ENCODE data around the gene ZBED4. TPM values are rescaled to one million over a fixed set of nuclear protein-coding genes. Genes with fewer than 3 reads are reported as not detected.
A peak's percentile ranks its signal among the peaks of the same experiment; 100 is the strongest.

ZBED4 gene
- total and polyA plus RNA-seq, 2 of the 13 experiments (the other 11 are each of a cell fraction or from before 2014, with no cell fraction given), result 5.4 to 9.6 TPM

DNA sequence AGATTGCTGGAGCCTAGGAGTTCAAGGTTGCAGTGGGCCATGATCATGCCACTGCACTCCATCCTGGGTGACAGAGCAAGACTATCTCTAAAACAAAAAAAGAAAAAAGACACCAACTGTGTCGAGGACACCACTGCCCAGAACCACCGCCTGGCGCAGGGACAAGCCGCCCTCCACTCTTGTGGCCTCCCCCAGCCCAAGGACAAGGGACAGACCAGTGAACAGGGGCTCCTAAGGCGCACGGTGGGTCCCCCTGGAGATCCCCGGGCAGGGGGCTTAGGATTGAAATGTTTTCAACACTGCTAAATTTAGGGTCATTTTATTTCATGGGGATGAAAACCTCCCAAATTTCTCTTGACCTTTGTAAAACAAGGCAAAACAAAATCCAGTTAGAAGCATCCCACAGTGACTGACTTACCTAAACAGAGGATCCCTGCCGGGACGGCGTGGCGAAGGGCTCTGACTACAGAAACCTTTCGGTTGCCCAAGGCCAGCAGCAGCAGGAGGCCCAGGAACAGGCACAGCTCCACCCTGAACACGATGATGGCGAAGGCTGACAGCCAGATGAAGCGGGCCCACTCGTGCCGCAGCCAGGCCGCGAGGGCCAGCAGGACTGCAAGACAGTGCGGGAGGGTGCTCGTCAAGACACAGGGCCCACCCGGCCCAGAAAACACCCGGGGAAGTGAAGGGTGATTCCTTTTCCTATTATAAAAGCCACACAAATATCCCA is 56.0 kb downstream of the ZBED4 start:
- WGBS (ENCODE audit: low lambda C conversion rate), result 97% methylated on average over 18 of the region's 23 CpGs
- H3K36me3 ChIP-seq (replicated peaks in 1 of 2; ENCODE audit: control insufficient read depth in 1 of 2, insufficient read depth in 2 of 2, low read length in 2 of 2), result peaks cover 9 to 32% of the 10 kb centered on the region in 2 experiments; a peak in 4 of 5 replicates
- no peaks in the 10 kb centered on the region for H3K79me2 ChIP-seq (ENCODE audit: insufficient read depth, low read length)
- no peaks in the 10 kb centered on the region for H4K20me1 ChIP-seq (ENCODE audit: insufficient read depth, low read length)
- intact Hi-C loops (cut with micrococcal nuclease; ENCODE audit: unreplicated experiment) (no loop called here), in situ Hi-C loops (cut with HindIII; ENCODE audit: extremely low pct_ligation_motif_present, low pct_unique_long_range_greater_than_20kb) (no loop called here)
- no TSS peak for BruUV-seq (replicated peaks)
- no peak overlapping the region for H2AFZ ChIP-seq (ENCODE audit: low read length)
- no peak overlapping the region for H3K4me3 ChIP-seq (replicated peaks in 1 of 3; ENCODE audit: insufficient read depth in 1 of 3, low read depth in 2 of 3, low read length in 3 of 3)
- H3K27me3 ChIP-seq (ENCODE audit: control insufficient read depth in 1 of 2, insufficient read depth in 2 of 2, low read length in 2 of 2), result no peaks in the 10 kb centered on the region
- TF ChIP-seq ARNT (IDR thresholded peaks at IDR 0.05) (no peak), AGO2 (optimal IDR thresholded peaks at IDR 0.05; ENCODE audit: low read depth, low read length) (peak; percentile 40)
- DNase-seq (ENCODE audit: low spot score), result no peak
- ChIA-PET CTCF (ENCODE audit: low intra/inter-chr PET ratio, low total read pairs) (no interaction called here), POLR2A (no interaction called here)
- peaks cover 12% of the 10 kb centered on the region for H3K4me1 ChIP-seq (ENCODE audit: insufficient read depth, low read length)
- no peak overlapping the region for H3K9ac ChIP-seq (ENCODE audit: insufficient read depth, low read depth, low read length)
- no peak for FAIRE-seq
- ATAC-seq, result no peak
- H3K27ac ChIP-seq (ENCODE audit: extremely low read length, insufficient read depth, low read length), result no peak overlapping the region
- no peaks in the 10 kb centered on the region for H3K9me3 ChIP-seq (ENCODE audit: low read length)
- H3K4me2 ChIP-seq (ENCODE audit: low read depth, low read length), result no peak overlapping the region

DNA sequence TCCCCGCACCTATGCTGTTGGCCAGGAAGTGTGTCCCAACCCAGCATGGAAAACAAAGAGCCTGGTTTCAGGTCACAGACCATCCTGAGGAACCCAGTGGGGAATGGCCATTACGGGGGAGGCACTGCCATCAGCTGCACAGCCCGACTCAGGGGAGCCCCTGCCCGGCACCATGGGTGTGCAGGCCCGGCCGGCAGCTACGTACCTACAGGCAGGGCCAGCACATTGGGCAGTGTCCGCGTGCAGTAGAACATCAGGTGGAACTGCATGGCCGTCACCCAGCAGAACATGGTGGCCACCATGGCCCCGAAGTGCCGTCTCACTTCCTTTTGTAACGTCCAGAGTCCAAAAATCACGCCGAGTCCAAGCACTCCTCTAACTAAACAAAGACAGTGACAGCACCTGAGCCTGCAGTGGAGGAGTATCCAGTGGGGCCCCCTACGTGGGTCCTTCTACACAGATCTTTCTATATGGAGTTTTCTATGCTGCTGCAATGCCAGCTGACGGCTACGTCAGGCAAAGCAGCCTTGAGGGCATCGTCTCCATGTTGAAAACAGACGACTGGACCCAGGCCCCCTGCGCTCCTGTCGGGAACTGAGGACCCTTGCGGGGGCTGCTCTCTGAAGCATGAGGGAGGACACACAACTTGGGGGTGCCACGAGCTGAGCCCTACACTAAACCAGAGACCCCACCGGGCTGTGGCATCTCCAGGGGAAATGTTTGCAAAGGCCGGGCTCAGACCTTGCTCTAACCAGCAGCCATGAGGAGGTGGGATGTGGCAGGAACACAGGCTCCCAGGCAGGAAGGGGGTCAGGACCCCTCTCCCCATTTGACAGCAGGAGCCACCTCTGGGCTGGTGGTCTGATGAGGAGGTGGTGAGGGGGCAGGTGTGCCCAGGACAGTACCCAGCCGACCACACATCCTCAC is 56.8 kb downstream of the ZBED4 start:
- DNase-seq (ENCODE audit: low spot score), result no peak
- no peaks in the 10 kb centered on the region for H3K9me3 ChIP-seq (ENCODE audit: low read length)
- no peak overlapping the region for H3K27ac ChIP-seq (ENCODE audit: extremely low read length, insufficient read depth, low read length)
- CTCF ChIA-PET (ENCODE audit: low intra/inter-chr PET ratio, low total read pairs), result no interaction called here
- no peaks in the 10 kb centered on the region for H4K20me1 ChIP-seq (ENCODE audit: insufficient read depth, low read length)
- ATAC-seq, result peak; percentile 21; the same call in 1 of the 3 replicates
- in situ Hi-C loops (cut with HindIII; ENCODE audit: extremely low pct_ligation_motif_present, low pct_unique_long_range_greater_than_20kb), result no loop called here
- H3K36me3 ChIP-seq (replicated peaks in 1 of 2; ENCODE audit: control insufficient read depth in 1 of 2, insufficient read depth in 2 of 2, low read length in 2 of 2), result peaks cover 9 to 32% of the 10 kb centered on the region in 2 experiments; a peak in 4 of 5 replicates
- WGBS (ENCODE audit: low lambda C conversion rate), result 67% methylated on average over 11 of the region's 27 CpGs
- no peak overlapping the region for H3K9ac ChIP-seq (ENCODE audit: insufficient read depth, low read depth, low read length)
- H3K4me1 ChIP-seq (ENCODE audit: insufficient read depth, low read length), result peaks cover 12% of the 10 kb centered on the region
- no peaks in the 10 kb centered on the region for H3K79me2 ChIP-seq (ENCODE audit: insufficient read depth, low read length)
- no peak overlapping the region for H3K4me3 ChIP-seq (replicated peaks in 1 of 3; ENCODE audit: insufficient read depth in 1 of 3, low read depth in 2 of 3, low read length in 3 of 3)
- BruUV-seq (replicated peaks), result no TSS peak
- FAIRE-seq, result no peak
- no peak overlapping the region for H2AFZ ChIP-seq (ENCODE audit: low read length)
- no peak for TF ChIP-seq GATAD2A (CRISPR knock-in tag; IDR thresholded peaks at IDR 0.05)
- TF ChIP-seq ZBTB38 (CRISPR knock-in tag; IDR thresholded peaks at IDR 0.05), result peak; percentile 58; the same call in 1 of the 2 replicates
- TF ChIP-seq ZNF781 (CRISPR knock-in tag; IDR thresholded peaks at IDR 0.05; ENCODE audit: borderline replicate concordance, not compliant biosample characterization), result no peak
- TF ChIP-seq SNRNP70 (IDR thresholded peaks at IDR 0.05; ENCODE audit: low read depth, low read length), result no peak
- TF ChIP-seq SMYD3 (CRISPR knock-in tag; IDR thresholded peaks at IDR 0.05), result no peak
- TF ChIP-seq HOXA3 (CRISPR knock-in tag; IDR thresholded peaks at IDR 0.05), result peak; percentile 30; the same call in 1 of the 2 replicates
- TF ChIP-seq HNF4A (CRISPR knock-in tag; IDR thresholded peaks at IDR 0.05), result peak; percentile 31; the same call in 1 of the 2 replicates
- TF ChIP-seq NR2F6 (IDR thresholded peaks at IDR 0.05), result no peak
- TF ChIP-seq NR2F6 (CRISPR knock-in tag; IDR thresholded peaks at IDR 0.05), result no peak
- TF ChIP-seq ZNF460 (CRISPR knock-in tag; IDR thresholded peaks at IDR 0.05; ENCODE audit: borderline replicate concordance), result no peak
- peak; percentile 13 for TF ChIP-seq AGO2 (optimal IDR thresholded peaks at IDR 0.05; ENCODE audit: low read depth, low read length)
- no peak for TF ChIP-seq ZBTB21 (CRISPR knock-in tag; IDR thresholded peaks at IDR 0.05)
- POLR2A ChIA-PET, result no interaction called here
- intact Hi-C loops (cut with micrococcal nuclease; ENCODE audit: unreplicated experiment), result no loop called here
- no peaks in the 10 kb centered on the region for H3K27me3 ChIP-seq (ENCODE audit: control insufficient read depth in 1 of 2, insufficient read depth in 2 of 2, low read length in 2 of 2)
- H3K4me2 ChIP-seq (ENCODE audit: low read depth, low read length), result no peak overlapping the region

Data from HepG2 (cell line).